AG09309 (cell line): ENCODE measurements around the gene KLHL18.

ENCODE experiments used
- DNase-seq: peaks from one replicate; pipeline ENCODE4 v3.0.0-alpha.2; 2010; ENCODE audit warnings: low read depth
- H3K4me3 ChIP-seq: 2 replicates; pipeline ENCODE4 v1.5.1; 2011; ENCODE audit warnings: mild to moderate bottlenecking, low read depth, low read length, moderate library complexity; ENCODE audit not compliant: control insufficient read depth
- CTCF ChIP-seq: IDR thresholded peaks from 2 replicates; pipeline ENCODE4 v1.5.1; 2011; ENCODE audit warnings: mild to moderate bottlenecking, low read depth, low read length, inconsistent platforms; ENCODE audit not compliant: insufficient read depth, control insufficient read depth; ENCODE audit errors: missing control alignments

KLHL18 gene

GRCh38 chr3:47370887-47371697, 88.3 kb downstream of the KLHL18 start:
- peak; percentile 9 for TF ChIP-seq CTCF
- no peak for DNase-seq
- no peak overlapping the region for H3K4me3 ChIP-seq

- no peak for DNase-seq
- no peak overlapping the region for H3K4me3 ChIP-seq
- no peak for TF ChIP-seq CTCF
Observed at GRCh38 chr3:47374587-47374986, 91.8 kb downstream of the KLHL18 start.

- DNase-seq, result no peak
- no peak overlapping the region for H3K4me3 ChIP-seq
- no peak for TF ChIP-seq CTCF
Observed at GRCh38 chr3:47376393-47376792, 93.6 kb downstream of the KLHL18 start.

- TF ChIP-seq CTCF, result no peak
- no peak for DNase-seq
- no peak overlapping the region for H3K4me3 ChIP-seq
Observed at GRCh38 chr3:47377186-47377585, 94.4 kb downstream of the KLHL18 start.

GRCh38 chr3:47378869-47379268, 96.1 kb downstream of the KLHL18 start:
- no peak for TF ChIP-seq CTCF
- no peak for DNase-seq
- no peak overlapping the region for H3K4me3 ChIP-seq

DNA sequence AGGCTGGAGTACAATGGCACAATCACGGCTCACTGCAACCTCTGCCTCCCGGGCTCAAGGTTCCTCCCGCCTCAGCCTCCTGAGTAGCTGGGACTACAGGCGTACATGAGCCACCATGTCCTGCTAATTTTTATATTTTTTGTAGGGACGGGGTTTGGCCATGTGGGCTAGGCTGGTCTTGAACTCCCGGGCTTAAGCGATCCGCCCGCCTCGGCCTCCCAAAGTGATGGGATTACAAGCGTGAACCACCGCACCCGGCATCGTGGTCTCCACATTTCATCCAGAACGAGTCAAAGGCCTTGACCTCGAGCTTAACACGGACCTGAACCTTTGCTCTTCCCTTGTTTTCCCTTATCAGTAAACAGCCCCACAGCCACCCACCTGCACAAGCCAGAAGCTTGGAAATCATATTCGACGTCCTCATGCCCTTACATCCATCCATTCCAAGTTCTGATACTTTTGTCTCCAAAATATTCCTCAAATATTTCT, 96.7 kb downstream of the KLHL18 start:
- no peak for TF ChIP-seq CTCF
- no peak for DNase-seq
- H3K4me3 ChIP-seq, result peak overlapping the region; percentile 95
